GM12865 (cell line): ENCODE data around the gene STK36.
A peak's percentile ranks its signal among the peaks of the same experiment; 100 is the strongest.

Experiments used
- DNase-seq: peaks from one replicate; pipeline ENCODE4 v3.0.0; 2010; ENCODE audit warnings: low read depth
- H3K4me3 ChIP-seq: 2 replicates; pipeline ENCODE4 v1.5.1; 2011; ENCODE audit warnings: mild to moderate bottlenecking, low read depth, low read length, control low read depth
- CTCF ChIP-seq: IDR thresholded peaks from 2 replicates; pipeline ENCODE4 v1.5.1; 2011; ENCODE audit warnings: low read length, control low read depth, low read depth, inconsistent platforms; ENCODE audit not compliant: insufficient read depth; ENCODE audit errors: missing control alignments

Gene STK36

GRCh38 chr2:218645126-218645525 lies 26.8 kb upstream of the STK36 start:
- no peak for TF ChIP-seq CTCF
- H3K4me3 ChIP-seq, result no peak overlapping the region
- DNase-seq, result no peak

GRCh38 chr2:218648088-218648786 lies 23.6 kb upstream of the STK36 start:
- peak; percentile 85 for TF ChIP-seq CTCF
- no peak overlapping the region for H3K4me3 ChIP-seq
- peak; percentile 73 for DNase-seq

- no peak for TF ChIP-seq CTCF
- no peak for DNase-seq
- H3K4me3 ChIP-seq, result no peak overlapping the region
Measured at GRCh38 chr2:218648787-218649100, 23.1 kb upstream of the STK36 start.

- DNase-seq, result no peak
- H3K4me3 ChIP-seq, result no peak overlapping the region
- TF ChIP-seq CTCF, result no peak
Measured at GRCh38 chr2:218655751-218656150, 16.1 kb upstream of the STK36 start.

- DNase-seq, result peak; percentile 76
- peak; percentile 51 for TF ChIP-seq CTCF
- H3K4me3 ChIP-seq, result peak overlapping the region; percentile 84
Measured at GRCh38 chr2:218658671-218659257, 13.1 kb upstream of the STK36 start.

GRCh38 chr2:218659258-218659987 lies 12.5 kb upstream of the STK36 start, which contains the start of the genes BCS1L and ZNF142:
BCS1L (plus strand) TSS chr2:218659683; CDS start chr2:218660988, 1,305 bp downstream.
ZNF142 (minus strand) TSS chr2:218659623; CDS start chr2:218656429, 3,194 bp downstream.
- peak; percentile 94 for DNase-seq
- TF ChIP-seq CTCF, result no peak
- peak within 1 kb of the TSS; percentile 84 for H3K4me3 ChIP-seq

- no peak for DNase-seq
- peak overlapping the region; percentile 84 for H3K4me3 ChIP-seq
- no peak for TF ChIP-seq CTCF
Measured at GRCh38 chr2:218659988-218660358, 11.9 kb upstream of the STK36 start.
